ENCODE data around the gene GPR160.
"Not testable (repeated sequence)": the region's sequence is repeated elsewhere in the genome, so short reads cannot be mapped to it uniquely, and the experiment has no call there.

GPR160 gene

DNA sequence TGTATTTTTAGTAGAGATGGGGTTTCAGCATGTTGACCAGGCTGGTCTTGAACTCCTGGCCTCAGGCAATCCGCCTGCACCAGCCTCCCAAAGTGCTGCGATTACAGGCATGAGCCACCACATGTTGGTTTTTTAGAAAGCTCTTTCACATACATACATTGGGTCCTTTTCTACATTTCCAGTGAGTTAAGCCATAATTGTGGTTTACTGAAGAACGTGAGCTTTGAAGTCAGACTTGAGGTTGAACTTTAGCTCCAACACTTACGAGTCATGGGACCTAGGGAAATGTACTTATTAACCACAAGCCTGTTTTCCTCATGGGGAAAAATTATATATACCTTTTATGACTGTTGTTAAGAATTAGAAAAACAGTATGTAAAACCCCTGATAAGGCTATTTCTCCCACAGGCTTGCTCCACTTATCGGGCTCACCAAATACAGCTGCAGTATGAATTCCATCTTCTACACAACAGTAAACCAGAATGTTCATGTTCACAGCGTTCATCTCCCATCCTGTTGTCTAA, 39.0 kb downstream of the GPR160 start:
- no peak for DNase-seq

GRCh38 chr3:170077361-170077760, 39.6 kb downstream of the GPR160 start:
- DNase-seq: no peak

DNA sequence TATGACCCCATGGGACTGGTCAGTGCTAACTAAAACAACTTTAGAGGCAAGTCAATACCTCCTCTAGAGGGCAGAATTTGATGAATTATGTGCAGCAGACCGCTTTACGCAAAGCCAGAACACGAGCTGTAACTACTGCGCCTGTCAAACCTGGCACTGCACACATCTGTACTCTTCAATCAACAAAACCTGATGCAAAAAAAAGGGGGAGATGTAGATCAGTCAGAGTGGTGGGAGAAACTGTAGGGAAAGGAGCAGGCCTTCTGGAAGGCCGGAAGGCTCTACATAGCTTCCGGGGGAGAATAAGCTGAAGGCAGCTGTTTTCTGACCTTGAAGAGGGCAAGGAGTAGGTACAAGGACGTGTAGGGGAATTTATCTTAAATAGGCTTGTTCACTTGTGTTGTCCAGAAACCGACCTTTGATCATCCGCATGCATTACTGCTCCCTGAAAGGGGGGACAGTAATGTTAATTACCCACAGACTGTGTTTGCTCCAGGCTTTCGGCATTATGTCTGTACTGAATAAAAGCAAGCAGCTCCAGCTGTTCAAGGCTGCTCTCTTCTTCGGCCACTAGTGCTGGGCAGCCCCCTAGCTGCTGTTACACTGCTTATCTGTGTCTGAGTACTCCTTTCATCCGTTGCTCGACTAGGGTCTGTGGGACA, 41.0 kb downstream of the GPR160 start:
- no peak for DNase-seq

GRCh38 chr3:170079536-170080165, 41.9 kb downstream of the GPR160 start:
- no peak for DNase-seq

DNA sequence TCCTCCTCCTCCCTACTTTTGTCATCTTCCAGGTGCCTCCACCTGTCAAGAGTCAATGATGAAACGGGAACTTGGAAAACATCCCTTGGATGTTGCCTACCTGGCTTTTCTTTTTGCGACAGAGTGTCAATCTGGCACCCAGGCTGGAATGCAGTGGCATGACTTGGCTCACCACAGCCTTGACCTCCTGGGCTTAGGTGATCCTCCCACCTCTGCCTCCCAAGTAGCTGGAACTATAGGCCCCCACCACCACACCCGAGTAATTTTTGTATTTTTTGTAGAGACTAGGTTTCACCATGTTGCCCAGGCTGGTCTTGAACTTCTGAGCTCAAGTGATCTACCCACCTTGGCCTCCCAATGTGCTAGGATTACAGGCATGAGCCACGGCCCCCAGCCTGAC, 42.8 kb downstream of the GPR160 start:
- no peak for DNase-seq

DNA sequence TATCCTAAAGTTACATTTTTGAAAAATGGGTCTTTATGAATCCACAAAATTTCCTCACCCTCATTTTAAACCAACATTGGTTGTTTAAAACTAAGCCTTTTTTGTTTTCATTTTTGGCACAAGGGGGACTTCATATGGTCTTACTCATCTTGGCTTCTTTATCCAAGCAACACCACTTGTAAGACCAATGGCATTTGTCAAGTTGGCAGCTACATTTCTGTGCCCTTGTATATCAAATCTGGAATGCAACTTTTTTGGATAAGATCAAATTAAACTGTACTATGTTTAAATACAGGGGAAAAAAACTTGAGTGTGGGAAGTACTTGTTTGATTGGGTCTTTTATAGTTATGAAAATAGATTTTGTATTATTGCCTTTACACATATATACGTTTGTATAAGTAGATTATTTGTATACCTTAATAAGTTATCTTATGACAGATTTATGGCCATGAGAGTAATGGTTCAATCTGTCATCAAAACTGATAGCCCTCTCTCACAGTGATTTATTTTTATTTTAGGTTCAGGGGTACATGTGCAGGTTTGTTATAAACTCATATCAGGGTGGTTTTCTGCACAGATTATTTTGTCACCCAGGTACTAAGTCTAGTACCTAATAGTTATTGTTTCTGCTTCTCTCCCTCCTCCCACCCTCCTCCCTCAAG, 43.4 kb downstream of the GPR160 start:
- DNase-seq: no peak

DNA sequence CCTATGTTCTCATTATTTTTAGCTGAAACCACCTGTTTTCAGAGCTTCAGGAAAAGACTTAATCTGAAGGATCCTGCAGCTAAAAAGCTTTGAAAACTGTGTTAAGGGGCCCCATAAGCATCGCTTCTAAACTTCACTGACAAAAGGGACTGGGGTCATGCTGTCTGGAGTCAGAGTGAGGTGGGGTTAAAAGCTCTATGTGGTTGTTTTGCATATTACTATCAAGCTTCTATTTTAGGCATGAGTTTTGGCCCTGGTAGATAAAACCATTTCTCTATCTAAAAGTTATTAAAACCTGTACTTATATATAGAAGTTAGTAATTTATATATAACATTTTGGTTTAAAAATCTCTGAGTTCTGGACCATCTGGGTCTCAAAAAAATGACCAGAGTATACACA, 45.5 kb downstream of the GPR160 start:
- no peak for DNase-seq

DNA sequence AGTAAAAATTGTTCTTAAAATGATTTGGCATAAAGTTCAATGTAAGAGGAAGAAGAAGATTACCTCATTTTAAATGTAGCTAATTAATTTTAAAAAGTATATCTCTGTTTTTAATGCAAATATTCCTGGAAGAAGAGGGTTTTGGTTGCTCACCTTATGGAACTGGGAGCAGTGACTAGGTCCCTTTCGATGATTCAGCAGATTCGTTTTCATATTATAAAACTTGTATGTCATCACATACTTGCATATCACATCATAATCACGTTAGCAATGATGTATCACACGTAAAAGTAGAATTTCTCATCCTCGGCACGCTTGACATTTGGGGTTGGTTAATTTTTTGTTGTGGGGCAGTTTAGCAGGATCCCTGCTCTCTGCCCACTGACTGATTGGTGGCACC, 47.6 kb downstream of the GPR160 start:
- no peak for DNase-seq

DNA sequence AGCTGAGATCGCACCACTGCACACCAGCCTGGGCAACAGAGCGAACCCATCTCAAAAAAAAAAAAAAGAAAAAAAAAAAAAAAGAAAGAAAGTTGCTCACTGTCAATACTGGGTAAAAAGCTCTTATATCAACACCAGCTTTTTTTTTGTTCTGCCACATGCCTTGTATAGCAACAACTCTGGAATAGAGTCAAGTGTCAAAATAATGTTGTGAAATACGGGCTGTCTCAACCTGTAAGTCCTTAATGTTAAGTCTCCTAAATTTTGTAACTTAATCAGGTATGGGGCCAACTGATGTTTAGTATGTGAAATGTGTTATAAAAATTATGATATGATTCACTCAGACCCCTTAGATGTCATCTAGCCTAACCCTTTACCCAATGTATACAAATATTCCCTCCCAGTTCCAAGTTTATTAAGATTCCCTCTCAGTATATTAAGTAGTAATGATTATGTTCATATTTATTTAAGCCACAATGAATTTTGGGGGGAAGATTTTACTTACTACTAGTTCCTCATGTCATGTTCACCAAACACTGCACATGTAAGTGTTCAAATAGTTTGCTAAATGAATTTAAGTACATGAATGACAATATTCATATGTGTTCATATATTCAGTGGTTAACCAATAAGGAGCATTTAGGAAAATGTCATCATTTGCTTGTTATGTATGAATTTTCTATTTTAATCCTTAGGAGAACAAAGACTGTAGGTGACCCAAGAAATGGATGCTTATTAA, 52.2 kb downstream of the GPR160 start:
- DNase-seq: no peak

- no peak for DNase-seq
Measured at GRCh38 chr3:170090601-170090981, 52.8 kb downstream of the GPR160 start.

DNA sequence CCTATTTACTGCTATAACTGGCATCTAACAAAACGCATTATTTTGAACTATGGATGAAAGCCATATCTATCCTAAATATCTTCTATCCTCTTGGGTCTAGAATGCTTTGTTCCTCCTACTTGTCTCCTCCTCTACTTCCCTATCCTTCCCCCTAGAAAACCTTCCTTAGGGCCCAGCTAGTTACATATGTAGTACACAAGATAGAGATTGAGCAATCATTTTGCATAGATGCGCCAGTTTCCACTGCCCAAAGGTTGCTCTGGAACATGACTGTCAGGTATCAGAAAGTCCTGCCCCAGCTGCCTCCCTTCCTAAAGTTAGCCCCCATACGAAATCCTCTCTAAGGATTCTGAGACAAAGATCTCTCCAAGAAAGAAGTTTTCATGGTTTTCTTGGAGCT, 55.1 kb downstream of the GPR160 start:
- DNase-seq: no peak

DNA sequence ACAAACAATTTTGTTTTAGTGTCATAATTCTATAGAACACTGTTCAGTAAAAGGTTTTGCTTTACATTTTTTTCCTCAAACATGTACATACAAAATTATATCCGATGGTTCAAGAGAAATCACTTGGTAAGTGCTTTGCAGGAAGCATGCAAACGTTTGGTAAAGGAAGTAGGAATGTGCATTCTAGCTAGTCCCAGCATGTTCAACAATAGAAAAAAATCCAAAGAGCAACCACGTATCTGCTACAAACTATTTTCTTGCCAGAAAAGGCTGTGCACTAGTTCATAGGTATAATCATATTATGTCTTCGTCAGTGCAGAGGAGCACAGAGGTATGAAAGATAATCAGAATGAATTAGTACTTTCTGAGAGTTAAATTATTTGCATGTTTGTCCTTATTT, 58.0 kb downstream of the GPR160 start:
- DNase-seq: no peak

- DNase-seq: no peak
Measured at GRCh38 chr3:170096342-170096741, 58.5 kb downstream of the GPR160 start.

DNA sequence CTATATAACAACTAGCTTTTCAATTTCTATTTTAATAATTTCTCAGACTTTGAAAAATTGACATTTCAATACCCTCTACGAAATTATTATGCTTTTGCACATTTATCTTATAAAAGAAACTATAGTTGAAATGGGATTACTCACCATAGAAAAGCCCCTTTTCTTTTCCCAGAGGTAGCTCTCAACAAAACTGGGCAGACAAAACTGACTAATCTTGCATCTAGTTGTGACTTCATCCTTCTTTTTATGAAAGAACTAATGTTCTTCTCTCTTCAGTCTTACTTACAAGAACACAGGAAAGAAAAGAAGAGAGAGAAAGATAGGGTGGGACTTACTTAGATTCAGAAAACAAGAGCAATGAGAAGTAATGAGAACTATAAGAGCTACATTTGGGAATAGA, 61.0 kb downstream of the GPR160 start:
- DNase-seq: no peak

DNA sequence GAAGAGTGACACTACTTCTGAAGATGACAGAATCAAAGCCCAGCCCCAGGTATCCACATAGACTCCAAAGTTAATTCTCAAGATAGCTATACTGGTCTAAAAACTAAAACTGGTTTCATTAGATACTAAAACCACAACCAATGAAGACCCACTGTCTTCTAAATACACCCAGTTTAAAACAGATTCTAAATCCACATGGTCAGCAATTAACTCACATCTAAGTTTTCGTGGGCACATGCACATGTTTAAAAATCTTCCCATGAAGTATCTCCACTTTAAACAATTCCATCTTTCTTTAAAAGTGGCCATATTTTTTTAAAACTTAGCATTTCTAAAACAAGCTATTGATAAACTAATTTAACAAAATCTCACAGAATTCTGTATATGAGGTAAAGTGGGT, 63.1 kb downstream of the GPR160 start:
- no peak for DNase-seq

DNA sequence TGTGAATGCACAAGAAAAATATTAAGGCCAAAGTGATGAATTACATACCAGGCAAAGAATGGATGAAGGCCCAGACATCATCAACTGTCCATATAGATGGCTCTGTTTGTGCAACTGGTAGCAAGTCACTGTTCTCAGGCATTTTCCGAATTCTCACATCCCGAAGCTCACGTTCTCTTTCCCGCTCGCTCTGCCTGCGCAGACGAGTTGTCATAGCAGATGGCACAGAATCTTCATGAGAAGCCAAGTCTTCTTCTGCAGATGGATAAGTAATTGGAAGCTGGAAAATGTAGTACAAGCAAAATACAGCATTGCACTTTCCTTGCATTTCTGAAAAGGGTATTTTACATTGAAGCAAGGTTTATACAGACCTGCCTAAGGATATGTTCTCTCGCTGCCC, 64.6 kb downstream of the GPR160 start:
- no peak for DNase-seq

GRCh38 chr3:170107941-170108340, 70.1 kb downstream of the GPR160 start:
- no peak for DNase-seq

DNA sequence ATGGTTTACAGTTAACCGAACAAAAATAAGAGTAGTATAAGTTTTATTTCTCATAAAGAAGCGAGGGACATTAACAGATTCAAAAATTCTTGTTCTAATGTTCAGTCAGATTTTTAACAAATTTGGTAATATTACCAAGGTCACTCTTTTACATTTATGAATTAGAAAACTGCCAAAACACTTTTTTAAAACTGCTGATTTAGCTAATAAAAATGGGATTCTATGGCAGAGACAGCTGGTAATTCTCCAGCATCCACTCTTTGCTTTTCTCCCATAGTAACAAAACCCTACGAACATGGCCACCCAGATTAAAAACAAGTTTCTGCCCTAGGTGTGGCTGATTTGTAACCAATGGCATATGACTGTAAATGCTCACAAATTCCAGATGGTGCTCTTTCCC, 71.2 kb downstream of the GPR160 start:
- DNase-seq: no peak

GRCh38 chr3:170109579-170110293, 71.9 kb downstream of the GPR160 start:
- DNase-seq: no peak

- DNase-seq: no peak
Measured at GRCh38 chr3:170111147-170111771, 73.5 kb downstream of the GPR160 start.

DNA sequence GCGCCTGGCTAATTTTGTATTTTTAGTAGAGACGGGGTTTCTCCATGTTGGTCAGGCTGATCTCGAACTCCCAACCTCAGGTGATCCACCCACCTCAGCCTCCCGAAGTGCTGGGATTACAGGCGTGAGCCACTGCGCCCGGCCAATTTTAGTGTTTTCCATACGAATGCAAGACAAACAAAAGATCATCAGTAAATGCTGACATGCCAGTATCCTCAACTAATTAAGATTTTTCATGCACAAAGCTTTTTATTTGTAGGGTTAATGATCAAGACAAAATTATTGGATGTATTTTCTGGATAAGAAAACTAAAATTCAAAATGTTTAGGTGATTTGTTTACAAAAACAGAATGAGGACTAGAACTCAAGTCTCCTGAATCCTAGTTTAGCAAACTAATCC, 76.4 kb downstream of the GPR160 start:
- not testable (repeated sequence) for DNase-seq

DNA sequence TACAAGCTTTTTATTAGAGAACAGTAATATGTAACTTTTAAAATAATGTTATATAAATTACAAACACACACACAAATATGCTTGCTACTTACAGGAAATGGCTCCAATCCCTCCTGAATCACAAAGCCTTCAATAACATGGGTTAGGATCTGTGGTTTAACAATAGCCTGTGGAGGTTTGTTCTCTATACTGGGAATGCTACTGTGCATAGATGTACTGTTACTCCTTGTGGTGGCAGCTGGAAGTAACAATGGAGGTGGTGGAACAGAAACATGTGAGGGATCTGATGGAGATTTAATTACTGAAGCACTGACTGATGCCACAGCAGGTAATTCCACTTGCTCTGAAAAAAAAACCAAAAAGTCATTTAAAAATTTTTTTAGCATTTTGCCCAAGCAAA, 79.3 kb downstream of the GPR160 start:
- no peak for DNase-seq
